ENCODE results near the gene SLC38A10. TPM values are rescaled to one million over a fixed set of nuclear protein-coding genes. Genes with fewer than 3 reads are reported as not detected.

SLC38A10 gene
- total and polyA plus RNA-seq, 10 of the 15 experiments (the other 5 are each of a cell fraction or from before 2014, with no cell fraction given): 0.52 to 67.9 (median 22.1) TPM

DNA sequence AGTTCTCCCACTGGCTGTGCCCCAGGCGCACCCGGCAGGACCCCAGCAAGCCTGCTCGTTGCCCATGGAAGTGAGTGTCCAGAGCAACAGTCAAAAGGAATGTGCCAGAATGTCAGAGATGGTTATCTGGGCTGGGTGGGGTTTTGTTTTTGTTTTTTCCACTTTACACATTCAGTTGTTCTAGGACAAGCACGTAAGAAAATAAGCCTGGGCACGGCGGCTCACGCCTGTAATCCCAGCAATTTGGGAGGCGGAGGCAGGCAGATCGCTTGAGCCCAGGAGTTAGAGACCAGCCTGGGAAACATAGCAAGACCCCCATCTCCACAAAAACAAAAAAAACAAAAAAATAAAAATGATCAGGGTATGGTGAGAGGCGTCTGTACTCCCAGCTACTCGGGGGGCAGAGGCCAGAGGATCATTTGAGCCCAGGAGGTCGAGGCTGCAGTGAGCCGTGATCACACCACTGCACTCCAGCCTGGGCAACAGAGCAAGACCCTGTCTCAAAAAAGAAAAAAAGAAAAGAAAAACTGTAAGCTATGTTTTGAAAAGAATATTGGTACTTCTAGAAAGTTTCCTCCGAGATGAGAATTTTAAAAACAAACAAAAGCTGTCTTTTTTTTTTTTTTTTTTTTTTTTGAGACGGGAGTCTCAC lies 47.6 kb downstream of the SLC38A10 start:
- FAIRE-seq: no peak
- CTCF ChIA-PET: no interaction called here
- intact Hi-C loops (cut with micrococcal nuclease; ENCODE audit: unreplicated experiment): no loop called here

More for the DNA sequence above, 47.6 kb downstream of the SLC38A10 start:
- RAD21 ChIA-PET (ENCODE audit: unreplicated experiment): no interaction called here
- Histone ChIP-seq H3K27me3 (replicated peaks in 1 of 2; ENCODE audit: control insufficient read depth in 2 of 2, insufficient read depth in 2 of 2, low read length in 1 of 2) (no peaks in the 10 kb centered on the region), H3K27ac (ENCODE audit: control insufficient read depth, insufficient read depth) (no peak overlapping the region), H2AFZ (ENCODE audit: control insufficient read depth, low read depth, low read length) (no peak overlapping the region), H4K20me1 (ENCODE audit: control insufficient read depth, insufficient read depth) (no peaks in the 10 kb centered on the region), H3K79me2 (ENCODE audit: control insufficient read depth, insufficient read depth, low read length) (no peaks in the 10 kb centered on the region), H3K4me2 (ENCODE audit: control insufficient read depth, insufficient read depth) (no peak overlapping the region), H3K9me3 (replicated peaks; ENCODE audit: control insufficient read depth, insufficient read depth, low read length) (no peaks in the 10 kb centered on the region), H3K36me3 (ENCODE audit: control insufficient read depth in 2 of 2, insufficient read depth in 2 of 2, low read length in 1 of 2) (peaks cover 2% of the 10 kb centered on the region in 2 experiments; a peak in 3 of 4 replicates), H3K9ac (ENCODE audit: control insufficient read depth, insufficient read depth, low read length) (no peak overlapping the region), H3K4me3 (no peak overlapping the region), H3K4me1 (ENCODE audit: control insufficient read depth, insufficient read depth, low read length) (peaks cover 18% of the 10 kb centered on the region)
- in situ Hi-C loops (cut with MboI): loop anchor here (25.0 kb wide), 1 partner anchor 235 kb away; no protein-coding TSS in a partner anchor
- SMC1A ChIA-PET (ENCODE audit: uncharacterized antibody, unreplicated experiment): no interaction called here
- POLR2A ChIA-PET: interaction anchor here (0.7 kb wide), 3 partner anchors 12 to 623 kb away, joined by 3 to 6 read pairs (median 6); no protein-coding TSS in a partner anchor
- BruUV-seq (replicated peaks): no TSS peak
- WGBS (ENCODE audit: insufficient coverage, insufficient replicate concordance, low lambda C conversion rate, missing lambda C conversion rate): 93% methylated on average over 14 of the region's 15 CpGs
- DNase-seq (ENCODE audit: low read depth, low spot score) (no peak), ATAC-seq (no peak)
- TF ChIP-seq BACH1 (IDR thresholded peaks at IDR 0.05; ENCODE audit: borderline replicate concordance): no peak
- TF ChIP-seq ZBTB40 (IDR thresholded peaks at IDR 0.05; ENCODE audit: borderline replicate concordance): no peak
- TF ChIP-seq RAD51 (IDR thresholded peaks at IDR 0.05): no peak
- TF ChIP-seq, protein P1, sequence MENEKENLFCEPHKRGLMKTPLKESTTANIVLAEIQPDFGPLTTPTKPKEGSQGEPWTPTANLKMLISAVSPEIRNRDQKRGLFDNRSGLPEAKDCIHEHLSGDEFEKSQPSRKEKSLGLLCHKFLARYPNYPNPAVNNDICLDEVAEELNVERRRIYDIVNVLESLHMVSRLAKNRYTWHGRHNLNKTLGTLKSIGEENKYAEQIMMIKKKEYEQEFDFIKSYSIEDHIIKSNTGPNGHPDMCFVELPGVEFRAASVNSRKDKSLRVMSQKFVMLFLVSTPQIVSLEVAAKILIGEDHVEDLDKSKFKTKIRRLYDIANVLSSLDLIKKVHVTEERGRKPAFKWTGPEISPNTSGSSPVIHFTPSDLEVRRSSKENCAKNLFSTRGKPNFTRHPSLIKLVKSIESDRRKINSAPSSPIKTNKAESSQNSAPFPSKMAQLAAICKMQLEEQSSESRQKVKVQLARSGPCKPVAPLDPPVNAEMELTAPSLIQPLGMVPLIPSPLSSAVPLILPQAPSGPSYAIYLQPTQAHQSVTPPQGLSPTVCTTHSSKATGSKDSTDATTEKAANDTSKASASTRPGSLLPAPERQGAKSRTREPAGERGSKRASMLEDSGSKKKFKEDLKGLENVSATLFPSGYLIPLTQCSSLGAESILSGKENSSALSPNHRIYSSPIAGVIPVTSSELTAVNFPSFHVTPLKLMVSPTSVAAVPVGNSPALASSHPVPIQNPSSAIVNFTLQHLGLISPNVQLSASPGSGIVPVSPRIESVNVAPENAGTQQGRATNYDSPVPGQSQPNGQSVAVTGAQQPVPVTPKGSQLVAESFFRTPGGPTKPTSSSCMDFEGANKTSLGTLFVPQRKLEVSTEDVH (IDR thresholded peaks at IDR 0.05; ENCODE audit: low read depth, partially characterized antibody): no peak
- TF ChIP-seq E2F4 (IDR thresholded peaks at IDR 0.05; ENCODE audit: low read depth, low read length): no peak
- TF ChIP-seq TARDBP (IDR thresholded peaks at IDR 0.05; ENCODE audit: borderline replicate concordance): no peak
- TF ChIP-seq NRF1 (conservative IDR thresholded peaks at IDR 0.05; ENCODE audit: low read depth, low read length): no peak
- no peak for TF ChIP-seq GABPA (IDR thresholded peaks at IDR 0.05; ENCODE audit: low read depth)
- TF ChIP-seq PML (IDR thresholded peaks at IDR 0.05; ENCODE audit: low read length): no peak
